OCI-LY1 (cell line): Measurements from ENCODE around the gene SS18L1.

Experiments
- H2AFZ ChIP-seq: fragments of 200-600 bp; sonication (generic), shearing (Covaris generic); 2 replicates; pipeline ENCODE4 v1.6.0; 2014; ENCODE audit warnings: antibody characterized with exemption, mild to moderate bottlenecking, low read length
- H3F3A ChIP-seq: fragments of 200-600 bp; sonication (generic), shearing (Covaris generic); 2 replicates; pipeline ENCODE4 v1.6.0; 2014; ENCODE audit warnings: mild to moderate bottlenecking, antibody characterized with exemption, low read length, moderate library complexity; ENCODE audit not compliant: insufficient read depth
- H3K27ac ChIP-seq: fragments of 200-600 bp; sonication (generic); 2 replicates; pipeline ENCODE4 v1.5.1; 2014; ENCODE audit warnings: low read length, mixed run types, mild to moderate bottlenecking, low read depth; ENCODE audit not compliant: poor library complexity, severe bottlenecking
- H3K27me3 ChIP-seq: fragments of 200-600 bp; sonication (generic); 2 replicates; pipeline ENCODE4 v1.6.0; 2014; ENCODE audit warnings: antibody characterized with exemption, mild to moderate bottlenecking, low read length, moderate library complexity; ENCODE audit not compliant: insufficient read depth
- H3K36me3 ChIP-seq: fragments of 200-600 bp; sonication (generic); 2 replicates; pipeline ENCODE4 v1.6.1; 2014; ENCODE audit warnings: mild to moderate bottlenecking, antibody characterized with exemption, low read length, moderate library complexity, mixed read lengths; ENCODE audit not compliant: insufficient read depth
- H3K4me1 ChIP-seq: fragments of 200-600 bp; sonication (generic); 2 replicates; pipeline ENCODE4 v1.5.1; 2014; ENCODE audit warnings: mild to moderate bottlenecking, low read length, moderate library complexity; ENCODE audit not compliant: insufficient read depth, severe bottlenecking
- H3K4me2 ChIP-seq: fragments of 200-600 bp; sonication (generic), shearing (Covaris generic); 2 replicates; pipeline ENCODE4 v1.6.1; 2014; ENCODE audit warnings: low read length
- H3K4me3 ChIP-seq: fragments of 200-600 bp; sonication (generic); 2 replicates; pipeline ENCODE4 v1.5.1; 2014; ENCODE audit warnings: low read length, low read depth, mild to moderate bottlenecking, mixed read lengths; ENCODE audit not compliant: poor library complexity, severe bottlenecking
- H3K79me2 ChIP-seq: fragments of 200-600 bp; shearing (Covaris generic); 2 replicates; pipeline ENCODE4 v1.6.1; 2016; ENCODE audit warnings: mixed run types, low read length, mixed read lengths; ENCODE audit not compliant: insufficient read depth
- H3K9ac ChIP-seq: fragments of 200-600 bp; sonication (generic), shearing (Covaris generic); 2 replicates; pipeline ENCODE4 v1.6.1; 2014; ENCODE audit warnings: mild to moderate bottlenecking, low read length, mixed read lengths
- H3K9me2 ChIP-seq: fragments of 200-600 bp; sonication (generic), shearing (Covaris generic); 2 replicates; pipeline ENCODE4 v1.6.1; 2014; ENCODE audit warnings: low read depth, mild to moderate bottlenecking, low read length, mixed read lengths
- H3K9me3 ChIP-seq: fragments of 200-600 bp; shearing (Covaris generic); 2 replicates; pipeline ENCODE4 v1.6.1; 2014; ENCODE audit warnings: low read length, mixed read lengths
- H4K20me1 ChIP-seq: fragments of 200-600 bp; sonication (generic), shearing (Covaris generic); 2 replicates; pipeline ENCODE4 v1.6.0; 2016; ENCODE audit warnings: mild to moderate bottlenecking, low read length; ENCODE audit not compliant: insufficient read depth
- EZH2 ChIP-seq: fragments of 200-600 bp; sonication (generic), shearing (Covaris generic); IDR thresholded peaks from 2 replicates; pipeline ENCODE4 v1.8.0; 2017; ENCODE audit warnings: borderline replicate concordance, mixed run types, mild to moderate bottlenecking, antibody characterized with exemption, low read length, moderate library complexity, mixed read lengths
- TF ChIP-seq, protein P1 (sequence below): fragments of 200-600 bp; sonication (generic), shearing (Covaris generic); IDR thresholded peaks from 2 replicates; pipeline ENCODE4 v1.5.1; 2017; ENCODE audit warnings: mild to moderate bottlenecking, antibody characterized with exemption, low read length, moderate library complexity, mixed read lengths

The SS18L1 gene

DNA sequence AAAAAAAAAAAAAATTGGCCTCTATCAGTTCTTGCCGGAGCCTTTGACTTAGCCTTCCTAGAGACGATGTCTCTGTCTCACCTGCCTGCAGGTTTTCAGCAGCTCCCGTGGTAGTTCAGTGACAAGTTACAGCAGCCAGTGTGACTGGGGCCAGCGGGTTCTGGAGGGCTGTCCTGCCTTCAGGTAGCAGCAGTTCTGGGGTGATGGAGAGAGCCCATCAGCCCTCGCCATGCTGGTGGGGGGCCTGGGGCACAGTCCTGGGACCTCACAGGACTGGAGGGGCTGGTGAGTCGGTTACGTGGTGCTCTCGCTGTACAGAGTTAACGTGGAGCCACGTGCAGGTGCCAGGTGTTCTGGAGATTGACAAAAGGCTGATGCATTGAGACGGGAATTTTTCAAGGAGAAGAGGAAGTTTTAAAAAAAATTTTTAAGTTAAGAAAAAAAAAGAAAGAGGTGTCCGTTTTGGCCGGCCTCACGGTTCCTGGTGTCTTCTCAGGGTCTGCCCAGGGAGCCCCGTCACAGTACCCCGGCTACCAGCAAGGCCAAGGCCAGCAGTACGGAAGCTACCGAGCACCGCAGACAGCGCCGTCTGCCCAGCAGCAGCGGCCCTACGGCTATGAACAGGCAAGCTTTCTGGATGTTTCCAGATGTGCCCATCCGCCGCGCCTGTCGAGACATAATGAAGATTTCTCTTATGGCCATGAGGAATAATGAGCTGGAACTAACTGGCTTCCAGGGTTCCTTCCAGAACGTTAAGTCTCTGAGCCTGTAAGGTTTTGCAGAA lies 30.6 kb downstream of the SS18L1 start:
- no peaks in the 10 kb centered on the region for H3K9me2 ChIP-seq
- no peak for TF ChIP-seq EZH2
- TF ChIP-seq, protein P1, sequence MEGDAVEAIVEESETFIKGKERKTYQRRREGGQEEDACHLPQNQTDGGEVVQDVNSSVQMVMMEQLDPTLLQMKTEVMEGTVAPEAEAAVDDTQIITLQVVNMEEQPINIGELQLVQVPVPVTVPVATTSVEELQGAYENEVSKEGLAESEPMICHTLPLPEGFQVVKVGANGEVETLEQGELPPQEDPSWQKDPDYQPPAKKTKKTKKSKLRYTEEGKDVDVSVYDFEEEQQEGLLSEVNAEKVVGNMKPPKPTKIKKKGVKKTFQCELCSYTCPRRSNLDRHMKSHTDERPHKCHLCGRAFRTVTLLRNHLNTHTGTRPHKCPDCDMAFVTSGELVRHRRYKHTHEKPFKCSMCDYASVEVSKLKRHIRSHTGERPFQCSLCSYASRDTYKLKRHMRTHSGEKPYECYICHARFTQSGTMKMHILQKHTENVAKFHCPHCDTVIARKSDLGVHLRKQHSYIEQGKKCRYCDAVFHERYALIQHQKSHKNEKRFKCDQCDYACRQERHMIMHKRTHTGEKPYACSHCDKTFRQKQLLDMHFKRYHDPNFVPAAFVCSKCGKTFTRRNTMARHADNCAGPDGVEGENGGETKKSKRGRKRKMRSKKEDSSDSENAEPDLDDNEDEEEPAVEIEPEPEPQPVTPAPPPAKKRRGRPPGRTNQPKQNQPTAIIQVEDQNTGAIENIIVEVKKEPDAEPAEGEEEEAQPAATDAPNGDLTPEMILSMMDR, result no peak
- H3K4me2 ChIP-seq, result no peak overlapping the region
- no peak overlapping the region for H3K9ac ChIP-seq
- H2AFZ ChIP-seq, result no peak overlapping the region
- no peaks in the 10 kb centered on the region for H3K27me3 ChIP-seq
- H3K4me1 ChIP-seq, result no peaks in the 10 kb centered on the region
- no peaks in the 10 kb centered on the region for H3K9me3 ChIP-seq
- H3K36me3 ChIP-seq, result peaks cover 1% of the 10 kb centered on the region; the same call in 1 of the 2 replicates
- H4K20me1 ChIP-seq, result no peaks in the 10 kb centered on the region
- H3K27ac ChIP-seq, result no peak overlapping the region
- H3K4me3 ChIP-seq, result no peak overlapping the region
- no peaks in the 10 kb centered on the region for H3K79me2 ChIP-seq
- no peaks in the 10 kb centered on the region for H3F3A ChIP-seq

DNA sequence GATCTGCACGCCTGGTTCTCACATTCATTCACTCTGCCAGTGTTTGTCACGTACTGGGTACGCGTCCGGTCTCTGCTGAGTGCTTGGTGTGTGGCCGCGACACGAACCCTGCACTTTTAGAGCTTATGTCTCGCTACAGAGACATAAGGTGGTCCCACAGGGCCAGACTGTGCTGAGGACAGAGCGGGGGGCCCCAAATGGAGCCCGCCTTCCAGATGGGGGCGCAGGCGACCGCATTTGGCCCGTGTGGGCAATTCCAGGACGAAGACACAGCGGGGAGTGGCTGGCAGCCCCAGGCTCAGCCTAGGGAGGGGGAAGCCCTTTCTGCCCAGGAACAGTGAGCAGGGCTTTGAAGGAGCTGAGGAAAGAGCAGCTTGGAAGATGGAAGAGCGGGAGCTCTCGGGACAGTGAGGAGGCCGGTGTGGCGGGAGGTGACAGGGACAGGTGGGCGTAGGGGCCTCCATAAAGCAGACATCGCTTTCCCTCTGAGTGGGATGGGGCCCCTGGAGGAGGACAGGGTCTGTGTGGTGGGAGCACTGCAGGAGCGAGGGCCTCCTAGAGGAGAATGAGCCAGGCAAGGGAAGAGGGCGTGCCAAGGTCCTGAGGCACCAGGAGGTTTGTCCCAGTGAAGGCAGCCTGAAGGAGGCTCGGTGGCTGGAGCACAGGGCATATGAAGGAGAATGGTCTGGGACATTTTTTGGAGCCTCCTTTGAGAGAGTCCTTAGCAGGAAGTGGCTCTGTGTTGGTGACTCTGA lies 31.5 kb downstream of the SS18L1 start:
- TF ChIP-seq, protein P1, result no peak
- TF ChIP-seq EZH2, result no peak
- no peaks in the 10 kb centered on the region for H3K9me2 ChIP-seq
- no peaks in the 10 kb centered on the region for H3F3A ChIP-seq
- no peak overlapping the region for H2AFZ ChIP-seq
- H3K79me2 ChIP-seq, result no peaks in the 10 kb centered on the region
- H3K4me2 ChIP-seq, result no peak overlapping the region
- H3K4me3 ChIP-seq, result no peak overlapping the region
- H3K27ac ChIP-seq, result no peak overlapping the region
- no peaks in the 10 kb centered on the region for H3K9me3 ChIP-seq
- no peak overlapping the region for H3K9ac ChIP-seq
- H4K20me1 ChIP-seq, result no peaks in the 10 kb centered on the region
- H3K36me3 ChIP-seq, result no peaks in the 10 kb centered on the region
- no peaks in the 10 kb centered on the region for H3K4me1 ChIP-seq
- no peaks in the 10 kb centered on the region for H3K27me3 ChIP-seq

DNA sequence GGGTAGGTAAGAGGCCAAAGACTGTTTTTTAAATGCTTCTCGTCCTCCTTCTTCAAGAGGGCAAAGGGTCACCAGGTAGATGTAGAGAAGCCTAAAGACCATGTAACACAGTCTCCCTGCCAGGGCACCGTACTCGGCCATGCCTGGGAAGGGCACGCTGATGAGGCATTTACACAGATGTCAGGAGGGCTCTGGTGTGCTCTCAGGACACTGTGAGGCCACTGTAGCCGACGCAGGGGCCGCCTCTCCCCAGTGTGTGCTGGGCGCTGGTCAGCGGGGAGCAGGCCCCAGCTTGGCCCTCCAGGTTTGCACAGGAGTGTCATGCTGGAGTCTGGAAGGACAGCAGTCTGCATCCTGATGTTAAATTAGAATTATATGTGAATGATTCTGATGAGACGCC lies 32.1 kb downstream of the SS18L1 start:
- no peaks in the 10 kb centered on the region for H3K27me3 ChIP-seq
- no peaks in the 10 kb centered on the region for H4K20me1 ChIP-seq
- H3K4me2 ChIP-seq, result no peak overlapping the region
- H3K4me3 ChIP-seq, result no peak overlapping the region
- H3K9me3 ChIP-seq, result no peaks in the 10 kb centered on the region
- no peak for TF ChIP-seq EZH2
- TF ChIP-seq, protein P1, result no peak
- no peak overlapping the region for H3K9ac ChIP-seq
- no peaks in the 10 kb centered on the region for H3F3A ChIP-seq
- H3K4me1 ChIP-seq, result no peaks in the 10 kb centered on the region
- no peak overlapping the region for H3K27ac ChIP-seq
- H2AFZ ChIP-seq, result no peak overlapping the region
- no peaks in the 10 kb centered on the region for H3K36me3 ChIP-seq
- no peaks in the 10 kb centered on the region for H3K9me2 ChIP-seq
- no peaks in the 10 kb centered on the region for H3K79me2 ChIP-seq
